Measurements from ENCODE around the gene RAPGEF3. TPM values are rescaled to one million over a fixed set of nuclear protein-coding genes. Genes with fewer than 3 reads are reported as not detected.

Gene RAPGEF3
- total and polyA plus RNA-seq, 9 of the 15 experiments (the other 6 are each of a cell fraction or from before 2014, with no cell fraction given) = 0.03 to 0.78 (median 0.37) TPM; not detected in 1

DNA sequence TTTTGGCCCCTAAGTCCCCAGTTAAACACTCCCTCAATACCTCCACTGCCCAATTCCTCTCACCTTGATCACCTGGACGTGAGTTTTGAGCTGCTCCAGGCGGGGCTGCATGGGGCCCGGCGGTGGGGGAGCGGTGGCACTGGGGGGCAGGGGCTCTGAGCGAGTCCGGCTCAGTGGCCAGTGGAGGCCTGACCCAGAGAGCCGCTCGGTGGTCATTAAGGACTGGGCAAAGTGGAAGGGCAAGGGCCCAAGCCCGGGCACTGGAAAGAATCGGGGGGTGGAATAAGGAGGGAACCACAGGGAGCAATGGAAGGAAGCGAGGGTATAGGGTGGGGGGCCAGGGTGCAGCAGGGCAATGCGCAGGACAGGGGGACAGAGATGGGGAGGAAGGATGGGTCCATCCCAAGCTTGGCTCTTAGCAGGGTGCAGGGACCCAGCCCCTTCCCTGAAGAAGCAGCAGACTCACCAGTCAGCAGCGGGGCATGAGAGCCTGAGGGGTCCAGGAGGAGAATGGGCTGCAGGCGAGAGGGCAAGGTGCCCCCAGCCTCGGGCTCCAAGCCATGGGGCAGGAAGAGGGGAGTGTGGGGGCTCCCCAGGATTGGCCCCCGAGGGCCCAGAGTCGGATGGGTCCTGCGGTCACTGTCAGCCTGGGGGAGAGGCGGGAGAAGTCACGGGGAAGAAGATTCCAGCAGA, 36.6 kb upstream of the RAPGEF3 start:
- Histone ChIP-seq H2AFZ (ENCODE audit: low read depth, low read length) (no peak overlapping the region), H3K27ac (ENCODE audit: extremely low read depth, low read depth, low read length) (no peak overlapping the region), H3K9me3 (replicated peaks; ENCODE audit: control insufficient read depth, insufficient read depth, low read depth, low read length) (no peaks in the 10 kb centered on the region), H3K9ac (ENCODE audit: insufficient read depth in 1 of 2, low read depth in 2 of 2, low read length in 2 of 2) (no peak overlapping the region; a peak in 1 of 4 replicates), H3K4me2 (ENCODE audit: insufficient read depth, low read length) (no peak overlapping the region), H3K27me3 (ENCODE audit: control insufficient read depth in 2 of 2, insufficient read depth in 2 of 2, low read length in 2 of 2) (no peaks in the 10 kb centered on the region), H3K9me1 (ENCODE audit: control insufficient read depth, insufficient read depth, low read length) (peaks cover 5% of the 10 kb centered on the region), H3K4me3 (no peak overlapping the region), H4K20me1 (replicated peaks; ENCODE audit: control insufficient read depth, insufficient read depth, low read length) (no peaks in the 10 kb centered on the region; the same call in 1 of the 2 replicates), H3K79me2 (ENCODE audit: control insufficient read depth, insufficient read depth, low read length) (peaks cover 14% of the 10 kb centered on the region), H3K4me1 (replicated peaks in 1 of 2; ENCODE audit: control insufficient read depth in 2 of 2, insufficient read depth in 2 of 2, low read length in 2 of 2) (peaks cover 0 to 23% of the 10 kb centered on the region in 2 experiments; a peak in 2 of 5 replicates), H3K36me3 (ENCODE audit: control insufficient read depth, insufficient read depth, low read length) (peaks cover 98% of the 10 kb centered on the region; the same call in 2 of the 3 replicates)
- no TSS peak for BruUV-seq (replicated peaks)
- 90% methylated on average over 16 of the region's 21 CpGs for WGBS (ENCODE audit: insufficient coverage, low coverage, missing lambda C conversion rate)
- POLR2A ChIA-PET = interaction anchor here (2.0 kb wide), 1 partner anchor 10 kb away, joined by 8 read pairs; no protein-coding TSS in a partner anchor
- intact Hi-C loops (cut with micrococcal nuclease) (loop anchor here (5.0 kb wide), 1 partner anchor 42 kb away; no protein-coding TSS in a partner anchor), in situ Hi-C loops (cut with MboI) (no loop called here)
- CTCF ChIA-PET (ENCODE audit: low intra/inter-chr PET ratio) = interaction anchor here (0.7 kb wide), 1 partner anchor 42 kb away, joined by 3 read pairs; no protein-coding TSS in a partner anchor
- no peak for DNase-seq (ENCODE audit: extremely low read depth in 1 of 4, low spot score in 3 of 4)
- ATAC-seq = no peak
- FAIRE-seq = no peak
- TF ChIP-seq FOXA1 (IDR thresholded peaks at IDR 0.05; ENCODE audit: borderline replicate concordance) (no peak), WHSC1 (IDR thresholded peaks at IDR 0.05; ENCODE audit: low read length) (no peak), SRSF9 (IDR thresholded peaks at IDR 0.05; ENCODE audit: borderline replicate concordance, low read depth, low read length) (no peak), ZNF75A (CRISPR knock-in tag; IDR thresholded peaks at IDR 0.05) (no peak), TOE1 (IDR thresholded peaks at IDR 0.05; ENCODE audit: borderline replicate concordance) (no peak), TOE1 (CRISPR knock-in tag; IDR thresholded peaks at IDR 0.05; ENCODE audit: borderline replicate concordance, low read depth) (no peak), BCL6 (CRISPR knock-in tag; IDR thresholded peaks at IDR 0.05) (no peak), TAF15 (IDR thresholded peaks at IDR 0.05; ENCODE audit: low read depth, low read length) (no peak), ZZZ3 (IDR thresholded peaks at IDR 0.05) (no peak), SRF (CRISPR knock-in tag; IDR thresholded peaks at IDR 0.05) (no peak)
- TF ChIP-seq, protein P1, sequence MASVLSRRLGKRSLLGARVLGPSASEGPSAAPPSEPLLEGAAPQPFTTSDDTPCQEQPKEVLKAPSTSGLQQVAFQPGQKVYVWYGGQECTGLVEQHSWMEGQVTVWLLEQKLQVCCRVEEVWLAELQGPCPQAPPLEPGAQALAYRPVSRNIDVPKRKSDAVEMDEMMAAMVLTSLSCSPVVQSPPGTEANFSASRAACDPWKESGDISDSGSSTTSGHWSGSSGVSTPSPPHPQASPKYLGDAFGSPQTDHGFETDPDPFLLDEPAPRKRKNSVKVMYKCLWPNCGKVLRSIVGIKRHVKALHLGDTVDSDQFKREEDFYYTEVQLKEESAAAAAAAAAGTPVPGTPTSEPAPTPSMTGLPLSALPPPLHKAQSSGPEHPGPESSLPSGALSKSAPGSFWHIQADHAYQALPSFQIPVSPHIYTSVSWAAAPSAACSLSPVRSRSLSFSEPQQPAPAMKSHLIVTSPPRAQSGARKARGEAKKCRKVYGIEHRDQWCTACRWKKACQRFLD (CRISPR knock-in tag; IDR thresholded peaks at IDR 0.05) = no peak
- TF ChIP-seq, protein P2, sequence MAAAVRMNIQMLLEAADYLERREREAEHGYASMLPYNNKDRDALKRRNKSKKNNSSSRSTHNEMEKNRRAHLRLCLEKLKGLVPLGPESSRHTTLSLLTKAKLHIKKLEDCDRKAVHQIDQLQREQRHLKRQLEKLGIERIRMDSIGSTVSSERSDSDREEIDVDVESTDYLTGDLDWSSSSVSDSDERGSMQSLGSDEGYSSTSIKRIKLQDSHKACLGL (CRISPR knock-in tag; IDR thresholded peaks at IDR 0.05; ENCODE audit: borderline replicate concordance, poor library complexity, severe bottlenecking) = no peak
- TF ChIP-seq, protein P3, sequence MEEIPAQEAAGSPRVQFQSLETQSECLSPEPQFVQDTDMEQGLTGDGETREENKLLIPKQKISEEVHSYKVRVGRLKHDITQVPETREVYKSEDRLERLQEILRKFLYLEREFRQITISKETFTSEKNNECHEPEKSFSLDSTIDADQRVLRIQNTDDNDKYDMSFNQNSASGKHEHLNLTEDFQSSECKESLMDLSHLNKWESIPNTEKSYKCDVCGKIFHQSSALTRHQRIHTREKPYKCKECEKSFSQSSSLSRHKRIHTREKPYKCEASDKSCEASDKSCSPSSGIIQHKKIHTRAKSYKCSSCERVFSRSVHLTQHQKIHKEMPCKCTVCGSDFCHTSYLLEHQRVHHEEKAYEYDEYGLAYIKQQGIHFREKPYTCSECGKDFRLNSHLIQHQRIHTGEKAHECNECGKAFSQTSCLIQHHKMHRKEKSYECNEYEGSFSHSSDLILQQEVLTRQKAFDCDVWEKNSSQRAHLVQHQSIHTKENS (CRISPR knock-in tag; IDR thresholded peaks at IDR 0.05) = no peak
- TF ChIP-seq, protein P4, sequence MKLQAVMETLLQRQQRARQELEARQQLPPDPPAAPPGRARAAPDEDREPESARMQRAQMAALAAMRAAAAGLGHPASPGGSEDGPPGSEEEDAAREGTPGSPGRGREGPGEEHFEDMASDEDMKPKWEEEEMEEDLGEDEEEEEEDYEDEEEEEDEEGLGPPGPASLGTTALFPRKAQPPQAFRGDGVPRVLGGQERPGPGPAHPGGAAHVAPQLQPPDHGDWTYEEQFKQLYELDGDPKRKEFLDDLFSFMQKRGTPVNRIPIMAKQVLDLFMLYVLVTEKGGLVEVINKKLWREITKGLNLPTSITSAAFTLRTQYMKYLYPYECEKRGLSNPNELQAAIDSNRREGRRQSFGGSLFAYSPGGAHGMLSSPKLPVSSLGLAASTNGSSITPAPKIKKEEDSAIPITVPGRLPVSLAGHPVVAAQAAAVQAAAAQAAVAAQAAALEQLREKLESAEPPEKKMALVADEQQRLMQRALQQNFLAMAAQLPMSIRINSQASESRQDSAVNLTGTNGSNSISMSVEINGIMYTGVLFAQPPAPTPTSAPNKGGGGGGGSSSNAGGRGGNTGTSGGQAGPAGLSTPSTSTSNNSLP (IDR thresholded peaks at IDR 0.05; ENCODE audit: borderline replicate concordance, low read depth, low read length) = no peak
- TF ChIP-seq, protein P5, sequence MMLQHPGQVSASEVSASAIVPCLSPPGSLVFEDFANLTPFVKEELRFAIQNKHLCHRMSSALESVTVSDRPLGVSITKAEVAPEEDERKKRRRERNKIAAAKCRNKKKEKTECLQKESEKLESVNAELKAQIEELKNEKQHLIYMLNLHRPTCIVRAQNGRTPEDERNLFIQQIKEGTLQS (IDR thresholded peaks at IDR 0.05) = no peak
- TF ChIP-seq, protein P5 (CRISPR knock-in tag; conservative IDR thresholded peaks at IDR 0.05) = no peak
